Keratinocyte (primary cell): ENCODE results near the gene FOXL2. TPM values are rescaled to one million over a fixed set of nuclear protein-coding genes. Genes with fewer than 3 reads are reported as not detected.

Source experiments
- DNase-seq: peaks from one replicate; pipeline ENCODE4 v3.0.0-alpha.2; 2011; ENCODE audit warnings: low read depth, missing footprints, low spot score
- FAIRE-seq: peaks from 2 replicates; lab custom pipeline; 2011; peaks lifted over from hg19 to GRCh38; lab: Jason Lieb, UNC
- H2AFZ ChIP-seq: 2 replicates; pipeline ENCODE4 v1.6.0; 2012; ENCODE audit warnings: low read length, control low read depth, inconsistent platforms; ENCODE audit not compliant: control insufficient read depth
- H3K27ac ChIP-seq: 2 replicates; pipeline ENCODE4 v1.5.1; 2011; ENCODE audit warnings: low read length; ENCODE audit not compliant: control insufficient read depth, insufficient read depth
- H3K27me3 ChIP-seq: 3 replicates; pipeline ENCODE4 v1.6.0; 2011; ENCODE audit warnings: low read length; ENCODE audit not compliant: control insufficient read depth, insufficient read depth; ENCODE audit errors: extremely low read depth
- H3K36me3 ChIP-seq, 2 experiments: 2 replicates in 1 of 2; 3 replicates in 1 of 2; pipeline ENCODE4 v1.5.1; 2011; ENCODE audit warnings: low read length in 2 of 2, mild to moderate bottlenecking in 1 of 2; ENCODE audit not compliant: control insufficient read depth in 2 of 2, insufficient read depth in 2 of 2; ENCODE audit errors: extremely low read depth in 1 of 2
- H3K4me1 ChIP-seq: 3 replicates; pipeline ENCODE4 v1.5.1; 2011; ENCODE audit warnings: low read length; ENCODE audit not compliant: control insufficient read depth, insufficient read depth; ENCODE audit errors: extremely low read depth
- H3K4me2 ChIP-seq: 3 replicates; pipeline ENCODE4 v1.6.0; 2011; ENCODE audit warnings: low read depth, low read length; ENCODE audit not compliant: control insufficient read depth, insufficient read depth; ENCODE audit errors: extremely low read depth
- H3K4me3 ChIP-seq, 3 experiments: fragments of 200-600 bp in 1 of 3; sonication (generic) in 1 of 3; 2 replicates in 2 of 3; 3 replicates in 1 of 3; pipeline ENCODE4 v1.5.1; 2011 to 2016; ENCODE audit warnings: low read length in 3 of 3, mild to moderate bottlenecking in 3 of 3, control low read depth in 2 of 3, inconsistent platforms in 1 of 3, low read depth in 1 of 3, mixed read lengths in 1 of 3, mixed run types in 1 of 3, moderate library complexity in 1 of 3; ENCODE audit not compliant: control insufficient read depth in 2 of 3, insufficient read depth in 2 of 3; ENCODE audit errors: extremely low read depth in 1 of 3
- H3K79me2 ChIP-seq: 2 replicates; pipeline ENCODE4 v1.6.0; 2012; ENCODE audit warnings: low read length; ENCODE audit not compliant: control insufficient read depth, insufficient read depth
- H3K9ac ChIP-seq: 3 replicates; pipeline ENCODE4 v1.6.0; 2011; ENCODE audit warnings: low read length; ENCODE audit not compliant: control insufficient read depth, insufficient read depth; ENCODE audit errors: extremely low read depth
- H3K9me1 ChIP-seq: 3 replicates; pipeline ENCODE4 v1.6.0; 2011; ENCODE audit warnings: low read length; ENCODE audit not compliant: control insufficient read depth, insufficient read depth; ENCODE audit errors: extremely low read depth
- H3K9me3 ChIP-seq: 2 replicates; pipeline ENCODE4 v1.5.1; 2012; ENCODE audit warnings: low read depth, low read length; ENCODE audit not compliant: control insufficient read depth
- H4K20me1 ChIP-seq: 3 replicates; pipeline ENCODE4 v1.6.0; 2011; ENCODE audit warnings: low read length; ENCODE audit not compliant: control insufficient read depth, insufficient read depth; ENCODE audit errors: extremely low read depth
- CTCF ChIP-seq, 3 experiments: IDR thresholded peaks in 1 of 3; conservative IDR thresholded peaks in 1 of 3; optimal IDR thresholded peaks in 1 of 3; 2 replicates in 2 of 3; 3 replicates in 1 of 3; pipeline versions ENCODE3 to v1.5.1; 2011; ENCODE audit warnings: low read length in 3 of 3, mild to moderate bottlenecking in 3 of 3, moderate library complexity in 2 of 3, control low read depth in 1 of 3, inconsistent platforms in 1 of 3; ENCODE audit not compliant: insufficient read depth in 2 of 3; ENCODE audit errors: extremely low read depth in 1 of 3
- EZH2 ChIP-seq: IDR thresholded peaks from one replicate; pipeline ENCODE4 v1.6.1; 2012; ENCODE audit warnings: inconsistent platforms, mild to moderate bottlenecking, low read length, moderate library complexity
- dilution Hi-C: fragments of 300-500 bp; cut with MboI; formaldehyde crosslinking; loops from one replicate; pipeline ENCODE4 v1.7.0; 2020; ENCODE audit warnings: low sequenced_read_pairs; ENCODE audit not compliant: extremely low pct_ligation_motif_present
- polyA plus RNA-seq, 5 experiments: library from polyadenylated mRNA; depleted of rRNA in 3 of 5; stranded (reverse) in 3 of 5; stranded (forward) in 1 of 5; unstranded in 1 of 5; fragments of >200 nt; gene quantifications; 1 replicate in 1 of 5; 2 replicates in 3 of 5; 3 replicates in 1 of 5; pipeline versions ENCODE4 v1.2.1 to v1.2.3, GENCODE V29; 2011 to 2012; ENCODE audit warnings: missing spikeins in 2 of 5, low read depth in 1 of 5, low replicate concordance in 1 of 5

FOXL2 gene
- polyA plus RNA-seq, 1 donor (not counting 4 experiments of a cell fraction or from before 2014, with no cell fraction given), result 0.25 TPM

GRCh38 chr3:138987181-138987580 is 40.2 kb upstream of the FOXL2 start:
- H3K36me3 ChIP-seq, result no peaks in the 10 kb centered on the region
- no peaks in the 10 kb centered on the region for H3K79me2 ChIP-seq
- TF ChIP-seq CTCF (optimal IDR thresholded peaks at IDR 0.05 in 1 of 3, IDR thresholded peaks at IDR 0.05 in 1 of 3, conservative IDR thresholded peaks at IDR 0.05 in 1 of 3; ENCODE audit: extremely low read depth in 1 of 3, insufficient read depth in 2 of 3, low read length in 3 of 3) (no peak), EZH2 (no peak)
- no peak overlapping the region for H2AFZ ChIP-seq
- no peaks in the 10 kb centered on the region for H4K20me1 ChIP-seq
- H3K9ac ChIP-seq, result no peak overlapping the region
- H3K4me1 ChIP-seq, result no peaks in the 10 kb centered on the region
- dilution Hi-C loops, result no loop called here
- H3K4me3 ChIP-seq, result no peak overlapping the region
- H3K27ac ChIP-seq, result no peak overlapping the region
- peaks cover 3% of the 10 kb centered on the region for H3K27me3 ChIP-seq
- no peak for DNase-seq
- no peak for FAIRE-seq
- no peaks in the 10 kb centered on the region for H3K9me3 ChIP-seq
- H3K9me1 ChIP-seq, result no peaks in the 10 kb centered on the region
- H3K4me2 ChIP-seq, result no peak overlapping the region

GRCh38 chr3:138985932-138986331 is 39.0 kb upstream of the FOXL2 start:
- DNase-seq (no peak), FAIRE-seq (no peak)
- no peaks in the 10 kb centered on the region for H3K79me2 ChIP-seq
- TF ChIP-seq EZH2, result no peak
- no peak for TF ChIP-seq CTCF (optimal IDR thresholded peaks at IDR 0.05 in 1 of 3, IDR thresholded peaks at IDR 0.05 in 1 of 3, conservative IDR thresholded peaks at IDR 0.05 in 1 of 3; ENCODE audit: extremely low read depth in 1 of 3, insufficient read depth in 2 of 3, low read length in 3 of 3)
- H4K20me1 ChIP-seq, result no peaks in the 10 kb centered on the region
- H3K4me1 ChIP-seq, result no peaks in the 10 kb centered on the region
- no peak overlapping the region for H3K27ac ChIP-seq
- H3K27me3 ChIP-seq, result peaks cover 3% of the 10 kb centered on the region
- H3K4me3 ChIP-seq, result no peak overlapping the region
- no peak overlapping the region for H3K4me2 ChIP-seq
- dilution Hi-C loops, result no loop called here
- no peak overlapping the region for H2AFZ ChIP-seq
- no peak overlapping the region for H3K9ac ChIP-seq
- H3K9me3 ChIP-seq, result no peaks in the 10 kb centered on the region
- no peaks in the 10 kb centered on the region for H3K36me3 ChIP-seq
- H3K9me1 ChIP-seq, result no peaks in the 10 kb centered on the region
